ENCODE data around the gene NEK6.
A peak's percentile ranks its signal among the peaks of the same experiment; 100 is the strongest.

NEK6 gene

GRCh38 chr9:124357721-124358361, 100.1 kb downstream of the NEK6 start:
- DNase-seq: peak; percentile 52

- no peak for DNase-seq
Measured at GRCh38 chr9:124358631-124359030, 100.9 kb downstream of the NEK6 start.

- no peak for DNase-seq
Measured at GRCh38 chr9:124359426-124359825, 101.7 kb downstream of the NEK6 start.

- DNase-seq: no peak
Measured at GRCh38 chr9:124359855-124360678, 102.3 kb downstream of the NEK6 start.

GRCh38 chr9:124361128-124361527, 103.4 kb downstream of the NEK6 start:
- no peak for DNase-seq

- DNase-seq: no peak
Measured at GRCh38 chr9:124363326-124364096, 105.8 kb downstream of the NEK6 start.

- DNase-seq: no peak
Measured at GRCh38 chr9:124364141-124364540, 106.4 kb downstream of the NEK6 start.

- peak; percentile 87 for DNase-seq
Measured at GRCh38 chr9:124365036-124365435, 107.3 kb downstream of the NEK6 start.

- DNase-seq: no peak
Measured at GRCh38 chr9:124366476-124367220, 108.9 kb downstream of the NEK6 start.

GRCh38 chr9:124368692-124369091, 110.9 kb downstream of the NEK6 start:
- DNase-seq: no peak

GRCh38 chr9:124369231-124369797, 111.6 kb downstream of the NEK6 start:
- no peak for DNase-seq

- DNase-seq: no peak
Measured at GRCh38 chr9:124370896-124371582, 113.3 kb downstream of the NEK6 start.

GRCh38 chr9:124372038-124372437, 114.3 kb downstream of the NEK6 start:
- DNase-seq: no peak

GRCh38 chr9:124373386-124373785, 115.6 kb downstream of the NEK6 start:
- DNase-seq: no peak

- no peak for DNase-seq
Measured at GRCh38 chr9:124373851-124374250, 116.1 kb downstream of the NEK6 start.

GRCh38 chr9:124375726-124376125, 118.0 kb downstream of the NEK6 start:
- DNase-seq: peak; percentile 13

- no peak for DNase-seq
Measured at GRCh38 chr9:124376329-124376728, 118.6 kb downstream of the NEK6 start.

GRCh38 chr9:124377551-124378406, 120.0 kb downstream of the NEK6 start:
- no peak for DNase-seq

GRCh38 chr9:124381170-124381945, 123.6 kb downstream of the NEK6 start:
- DNase-seq: no peak

GRCh38 chr9:124384210-124384609, 126.5 kb downstream of the NEK6 start:
- DNase-seq: no peak
